Measurements from ENCODE around the gene ZFY.

ZFY gene

GRCh38 chrY:2934861-2935715 lies at the start of gene ZFY:
Gene ZFY (plus strand): TSS chrY:2935381. CDS start chrY:2953937, 18,556 bp downstream.
- DNase-seq = peak; percentile 63

GRCh38 chrY:2885880-2886279 lies 49.3 kb upstream of the ZFY start:
- DNase-seq = no peak

GRCh38 chrY:2887386-2887785 lies 47.8 kb upstream of the ZFY start:
- peak; percentile 35 for DNase-seq

- peak; percentile 37 for DNase-seq
Measured at GRCh38 chrY:2887955-2888354, 47.2 kb upstream of the ZFY start.

- no peak for DNase-seq
Measured at GRCh38 chrY:2893471-2893870, 41.7 kb upstream of the ZFY start.

GRCh38 chrY:2896050-2896449 lies 39.1 kb upstream of the ZFY start:
- no peak for DNase-seq

GRCh38 chrY:2907356-2907755 lies 27.8 kb upstream of the ZFY start:
- no peak for DNase-seq

- peak; percentile 37 for DNase-seq
Measured at GRCh38 chrY:2913066-2913815, 21.9 kb upstream of the ZFY start.

GRCh38 chrY:2934078-2934477 lies 1.1 kb upstream of the ZFY start:
- no peak for DNase-seq

- peak; percentile 87 for DNase-seq
Measured at GRCh38 chrY:2935716-2936435, 695 bp downstream of the ZFY start.

GRCh38 chrY:2936436-2936750 lies 1.2 kb downstream of the ZFY start:
- DNase-seq = no peak

- peak; percentile 6 for DNase-seq
Measured at GRCh38 chrY:2937149-2937548, 2.0 kb downstream of the ZFY start.

GRCh38 chrY:2949590-2950252 lies 14.5 kb downstream of the ZFY start:
- peak; percentile 54 for DNase-seq

- no peak for DNase-seq
Measured at GRCh38 chrY:2950655-2951054, 15.5 kb downstream of the ZFY start.

- DNase-seq = no peak
Measured at GRCh38 chrY:2952912-2953311, 17.7 kb downstream of the ZFY start.

- DNase-seq = no peak
Measured at GRCh38 chrY:2954735-2955134, 19.6 kb downstream of the ZFY start.

GRCh38 chrY:2955561-2955960 lies 20.4 kb downstream of the ZFY start:
- DNase-seq = no peak

GRCh38 chrY:2962061-2962460 lies 26.9 kb downstream of the ZFY start:
- DNase-seq = no peak

- no peak for DNase-seq
Measured at GRCh38 chrY:2964814-2965213, 29.6 kb downstream of the ZFY start.

GRCh38 chrY:2965629-2966028 lies 30.4 kb downstream of the ZFY start:
- no peak for DNase-seq

- DNase-seq = no peak
Measured at GRCh38 chrY:2969561-2969960, 34.4 kb downstream of the ZFY start.

GRCh38 chrY:2972708-2973107 lies 37.5 kb downstream of the ZFY start:
- no peak for DNase-seq

- DNase-seq = no peak
Measured at GRCh38 chrY:2973110-2973751, 38.0 kb downstream of the ZFY start.
